ENCODE results near the gene GRHL3. TPM values are rescaled to one million over a fixed set of nuclear protein-coding genes. Genes with fewer than 3 reads are reported as not detected.

The GRHL3 gene
- total and polyA plus RNA-seq, 10 of the 15 experiments (the other 5 are each of a cell fraction or from before 2014, with no cell fraction given): 0.07 to 0.87 (median 0.34) TPM

DNA sequence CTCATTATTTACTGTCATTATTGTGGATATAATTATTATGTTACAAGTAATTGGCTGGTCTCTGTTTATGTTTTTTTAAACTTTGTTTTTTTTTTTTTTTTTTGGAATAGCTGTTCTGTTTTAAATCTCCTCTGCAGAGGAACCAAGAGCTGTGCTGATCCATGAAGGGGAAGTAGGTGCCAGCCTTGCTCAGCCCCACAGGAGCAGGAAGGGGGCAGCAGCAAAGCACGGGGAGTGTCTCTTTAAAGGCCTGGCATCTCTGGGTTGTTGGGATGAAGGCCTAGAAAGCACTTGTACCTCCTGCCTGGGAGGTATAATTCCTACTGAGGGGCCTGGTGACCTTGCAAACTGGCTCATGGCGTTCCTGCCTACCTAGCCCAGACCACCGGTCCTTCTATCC lies 2.5 kb upstream of the GRHL3 start (continued):
- TF ChIP-seq, protein P1, sequence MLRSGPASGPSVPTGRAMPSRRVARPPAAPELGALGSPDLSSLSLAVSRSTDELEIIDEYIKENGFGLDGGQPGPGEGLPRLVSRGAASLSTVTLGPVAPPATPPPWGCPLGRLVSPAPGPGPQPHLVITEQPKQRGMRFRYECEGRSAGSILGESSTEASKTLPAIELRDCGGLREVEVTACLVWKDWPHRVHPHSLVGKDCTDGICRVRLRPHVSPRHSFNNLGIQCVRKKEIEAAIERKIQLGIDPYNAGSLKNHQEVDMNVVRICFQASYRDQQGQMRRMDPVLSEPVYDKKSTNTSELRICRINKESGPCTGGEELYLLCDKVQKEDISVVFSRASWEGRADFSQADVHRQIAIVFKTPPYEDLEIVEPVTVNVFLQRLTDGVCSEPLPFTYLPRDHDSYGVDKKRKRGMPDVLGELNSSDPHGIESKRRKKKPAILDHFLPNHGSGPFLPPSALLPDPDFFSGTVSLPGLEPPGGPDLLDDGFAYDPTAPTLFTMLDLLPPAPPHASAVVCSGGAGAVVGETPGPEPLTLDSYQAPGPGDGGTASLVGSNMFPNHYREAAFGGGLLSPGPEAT (IDR thresholded peaks at IDR 0.05; ENCODE audit: low read depth): no peak
- TF ChIP-seq ZNF274 (IDR thresholded peaks at IDR 0.05; ENCODE audit: insufficient read depth, insufficient read length): no peak
- no peak for TF ChIP-seq STAT1 (conservative IDR thresholded peaks at IDR 0.05)
- no peak for TF ChIP-seq TCF3 (IDR thresholded peaks at IDR 0.05; ENCODE audit: borderline replicate concordance, insufficient read depth, low read depth, low read length)
- no peak for TF ChIP-seq TCF12 (IDR thresholded peaks at IDR 0.05; ENCODE audit: low read depth, low read length)
- TF ChIP-seq TBL1XR1 (IDR thresholded peaks at IDR 0.05; ENCODE audit: low read depth, low read length): no peak
- TF ChIP-seq ZZZ3 (IDR thresholded peaks at IDR 0.05; ENCODE audit: control insufficient read depth, insufficient read length, low read depth): no peak
- TF ChIP-seq SUPT20H (IDR thresholded peaks at IDR 0.05; ENCODE audit: borderline replicate concordance, control insufficient read depth, low read depth, low read length): no peak

DNA sequence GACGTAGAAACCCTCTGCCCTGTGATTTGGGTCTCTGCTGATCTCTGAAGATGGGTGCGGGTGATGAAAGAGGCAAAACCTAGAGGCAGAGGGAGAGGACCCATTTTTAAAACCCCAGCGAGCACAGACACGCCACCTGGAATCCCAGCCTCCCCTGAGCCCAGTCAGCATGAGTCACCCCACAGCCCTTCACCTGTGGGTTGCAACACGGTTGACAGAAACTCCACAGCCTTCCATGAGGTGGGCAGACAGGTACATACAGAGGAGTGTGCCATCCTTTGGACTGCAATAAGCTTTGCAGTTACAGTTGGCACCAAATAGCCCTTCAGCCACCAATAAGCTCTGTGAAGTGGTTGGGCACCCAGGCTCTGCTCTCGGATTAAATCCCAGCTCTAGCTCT lies 2.1 kb upstream of the GRHL3 start:
- SMC1A ChIA-PET (ENCODE audit: uncharacterized antibody, unreplicated experiment): no interaction called here
- 56% methylated on average over 6 of the region's 6 CpGs for WGBS (ENCODE audit: insufficient coverage, insufficient replicate concordance, low lambda C conversion rate, missing lambda C conversion rate)
- no peak for ATAC-seq
- H3K4me2 ChIP-seq (ENCODE audit: control insufficient read depth, insufficient read depth): no peak overlapping the region
- H4K20me1 ChIP-seq (ENCODE audit: control insufficient read depth, insufficient read depth): no peaks in the 10 kb centered on the region
- RAD21 ChIA-PET (ENCODE audit: unreplicated experiment): interaction anchor here (0.8 kb wide), 1 partner anchor 74 kb away, joined by 4 read pairs; no protein-coding TSS in a partner anchor
- CTCF ChIA-PET: no interaction called here
- BruUV-seq (replicated peaks): no TSS peak
- no peak overlapping the region for H3K4me3 ChIP-seq
- FAIRE-seq: no peak
- no peaks in the 10 kb centered on the region for H3K36me3 ChIP-seq (ENCODE audit: control insufficient read depth in 2 of 2, insufficient read depth in 2 of 2, low read length in 1 of 2)
- H3K9me3 ChIP-seq (replicated peaks; ENCODE audit: control insufficient read depth, insufficient read depth, low read length): no peaks in the 10 kb centered on the region
- intact Hi-C loops (cut with micrococcal nuclease; ENCODE audit: unreplicated experiment): no loop called here
- in situ Hi-C loops (cut with MboI): no loop called here
- H2AFZ ChIP-seq (ENCODE audit: control insufficient read depth, low read depth, low read length): no peak overlapping the region
- peaks cover 16% of the 10 kb centered on the region for H3K4me1 ChIP-seq (ENCODE audit: control insufficient read depth, insufficient read depth, low read length)
- no peaks in the 10 kb centered on the region for H3K79me2 ChIP-seq (ENCODE audit: control insufficient read depth, insufficient read depth, low read length)
- POLR2A ChIA-PET: interaction anchor here (0.7 kb wide), 1 partner anchor 74 kb away, joined by 5 read pairs; no protein-coding TSS in a partner anchor
- peaks cover 1 to 12% of the 10 kb centered on the region in 2 experiments for H3K27me3 ChIP-seq (replicated peaks in 1 of 2; ENCODE audit: control insufficient read depth in 2 of 2, insufficient read depth in 2 of 2, low read length in 1 of 2)
- DNase-seq (ENCODE audit: low read depth, low spot score): no peak
- H3K27ac ChIP-seq (ENCODE audit: control insufficient read depth, insufficient read depth): no peak overlapping the region
- no peak overlapping the region for H3K9ac ChIP-seq (ENCODE audit: control insufficient read depth, insufficient read depth, low read length)
- TF ChIP-seq, protein P2, sequence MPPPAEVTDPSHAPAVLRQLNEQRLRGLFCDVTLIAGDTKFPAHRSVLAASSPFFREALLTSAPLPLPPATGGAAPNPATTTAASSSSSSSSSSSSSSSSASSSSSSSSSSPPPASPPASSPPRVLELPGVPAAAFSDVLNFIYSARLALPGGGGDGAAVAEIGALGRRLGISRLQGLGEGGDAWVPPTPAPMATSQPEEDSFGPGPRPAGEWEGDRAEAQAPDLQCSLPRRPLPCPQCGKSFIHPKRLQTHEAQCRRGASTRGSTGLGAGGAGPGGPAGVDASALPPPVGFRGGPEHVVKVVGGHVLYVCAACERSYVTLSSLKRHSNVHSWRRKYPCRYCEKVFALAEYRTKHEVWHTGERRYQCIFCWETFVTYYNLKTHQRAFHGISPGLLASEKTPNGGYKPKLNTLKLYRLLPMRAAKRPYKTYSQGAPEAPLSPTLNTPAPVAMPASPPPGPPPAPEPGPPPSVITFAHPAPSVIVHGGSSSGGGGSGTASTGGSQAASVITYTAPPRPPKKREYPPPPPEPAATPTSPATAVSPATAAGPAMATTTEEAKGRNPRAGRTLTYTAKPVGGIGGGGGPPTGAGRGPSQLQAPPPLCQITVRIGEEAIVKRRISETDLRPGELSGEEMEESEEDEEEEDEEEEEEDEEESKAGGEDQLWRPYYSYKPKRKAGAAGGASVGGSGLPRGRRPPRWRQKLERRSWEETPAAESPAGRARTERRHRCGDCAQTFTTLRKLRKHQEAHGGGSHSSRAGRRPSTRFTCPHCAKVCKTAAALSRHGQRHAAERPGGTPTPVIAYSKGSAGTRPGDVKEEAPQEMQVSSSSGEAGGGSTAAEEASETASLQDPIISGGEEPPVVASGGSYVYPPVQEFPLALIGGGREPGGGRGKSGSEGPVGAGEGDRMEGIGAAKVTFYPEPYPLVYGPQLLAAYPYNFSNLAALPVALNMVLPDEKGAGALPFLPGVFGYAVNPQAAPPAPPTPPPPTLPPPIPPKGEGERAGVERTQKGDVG (CRISPR knock-in tag; IDR thresholded peaks at IDR 0.05): no peak
- TF ChIP-seq, protein P3, sequence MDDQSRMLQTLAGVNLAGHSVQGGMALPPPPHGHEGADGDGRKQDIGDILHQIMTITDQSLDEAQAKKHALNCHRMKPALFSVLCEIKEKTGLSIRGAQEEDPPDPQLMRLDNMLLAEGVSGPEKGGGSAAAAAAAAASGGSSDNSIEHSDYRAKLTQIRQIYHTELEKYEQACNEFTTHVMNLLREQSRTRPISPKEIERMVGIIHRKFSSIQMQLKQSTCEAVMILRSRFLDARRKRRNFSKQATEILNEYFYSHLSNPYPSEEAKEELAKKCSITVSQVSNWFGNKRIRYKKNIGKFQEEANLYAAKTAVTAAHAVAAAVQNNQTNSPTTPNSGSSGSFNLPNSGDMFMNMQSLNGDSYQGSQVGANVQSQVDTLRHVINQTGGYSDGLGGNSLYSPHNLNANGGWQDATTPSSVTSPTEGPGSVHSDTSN (IDR thresholded peaks at IDR 0.05; ENCODE audit: insufficient replicate concordance, low read depth, low read length): no peak
- TF ChIP-seq, protein P4, sequence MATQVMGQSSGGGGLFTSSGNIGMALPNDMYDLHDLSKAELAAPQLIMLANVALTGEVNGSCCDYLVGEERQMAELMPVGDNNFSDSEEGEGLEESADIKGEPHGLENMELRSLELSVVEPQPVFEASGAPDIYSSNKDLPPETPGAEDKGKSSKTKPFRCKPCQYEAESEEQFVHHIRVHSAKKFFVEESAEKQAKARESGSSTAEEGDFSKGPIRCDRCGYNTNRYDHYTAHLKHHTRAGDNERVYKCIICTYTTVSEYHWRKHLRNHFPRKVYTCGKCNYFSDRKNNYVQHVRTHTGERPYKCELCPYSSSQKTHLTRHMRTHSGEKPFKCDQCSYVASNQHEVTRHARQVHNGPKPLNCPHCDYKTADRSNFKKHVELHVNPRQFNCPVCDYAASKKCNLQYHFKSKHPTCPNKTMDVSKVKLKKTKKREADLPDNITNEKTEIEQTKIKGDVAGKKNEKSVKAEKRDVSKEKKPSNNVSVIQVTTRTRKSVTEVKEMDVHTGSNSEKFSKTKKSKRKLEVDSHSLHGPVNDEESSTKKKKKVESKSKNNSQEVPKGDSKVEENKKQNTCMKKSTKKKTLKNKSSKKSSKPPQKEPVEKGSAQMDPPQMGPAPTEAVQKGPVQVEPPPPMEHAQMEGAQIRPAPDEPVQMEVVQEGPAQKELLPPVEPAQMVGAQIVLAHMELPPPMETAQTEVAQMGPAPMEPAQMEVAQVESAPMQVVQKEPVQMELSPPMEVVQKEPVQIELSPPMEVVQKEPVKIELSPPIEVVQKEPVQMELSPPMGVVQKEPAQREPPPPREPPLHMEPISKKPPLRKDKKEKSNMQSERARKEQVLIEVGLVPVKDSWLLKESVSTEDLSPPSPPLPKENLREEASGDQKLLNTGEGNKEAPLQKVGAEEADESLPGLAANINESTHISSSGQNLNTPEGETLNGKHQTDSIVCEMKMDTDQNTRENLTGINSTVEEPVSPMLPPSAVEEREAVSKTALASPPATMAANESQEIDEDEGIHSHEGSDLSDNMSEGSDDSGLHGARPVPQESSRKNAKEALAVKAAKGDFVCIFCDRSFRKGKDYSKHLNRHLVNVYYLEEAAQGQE (IDR thresholded peaks at IDR 0.05; ENCODE audit: low read depth, low read length): no peak
- TF ChIP-seq EP300 (IDR thresholded peaks at IDR 0.05; ENCODE audit: borderline replicate concordance in 1 of 2, control insufficient read depth in 1 of 2, low read depth in 2 of 2, low read length in 2 of 2) (no peak), CREB1 (IDR thresholded peaks at IDR 0.05; ENCODE audit: low read depth) (no peak)
